ENCODE data around the gene AMIGO3.
"Not testable (repeated sequence)": the region's sequence is repeated elsewhere in the genome, so short reads cannot be mapped to it uniquely, and the experiment has no call there.

The AMIGO3 gene

GRCh38 chr3:49686769-49687423, 32.6 kb downstream of the AMIGO3 start:
- not testable (repeated sequence) for DNase-seq

- not testable (repeated sequence) for DNase-seq
Measured at GRCh38 chr3:49686346-49686745, 33.1 kb downstream of the AMIGO3 start.

GRCh38 chr3:49685846-49686245, 33.6 kb downstream of the AMIGO3 start:
- DNase-seq, result not testable (repeated sequence)

GRCh38 chr3:49685103-49685502, 34.4 kb downstream of the AMIGO3 start:
- not testable (repeated sequence) for DNase-seq

- not testable (repeated sequence) for DNase-seq
Measured at GRCh38 chr3:49684453-49684852, 35.0 kb downstream of the AMIGO3 start.

- DNase-seq, result no peak
Measured at GRCh38 chr3:49683162-49683561, 36.3 kb downstream of the AMIGO3 start.

- DNase-seq, result no peak
Measured at GRCh38 chr3:49681543-49681942, 37.9 kb downstream of the AMIGO3 start.

GRCh38 chr3:49681232-49681522, 38.3 kb downstream of the AMIGO3 start:
- no peak for DNase-seq

- DNase-seq, result no peak
Measured at GRCh38 chr3:49680493-49681231, 38.8 kb downstream of the AMIGO3 start.

- no peak for DNase-seq
Measured at GRCh38 chr3:49675912-49676311, 43.6 kb downstream of the AMIGO3 start.

GRCh38 chr3:49674497-49674983, 44.9 kb downstream of the AMIGO3 start:
- DNase-seq, result no peak

- DNase-seq, result no peak
Measured at GRCh38 chr3:49673715-49674496, 45.6 kb downstream of the AMIGO3 start, which contains the start of gene APEH. Gene APEH, plus strand, starts transcription at chr3:49674351. Its CDS starts 51 bp downstream, at chr3:49674402.

- DNase-seq, result no peak
Measured at GRCh38 chr3:49673121-49673714, 46.3 kb downstream of the AMIGO3 start.

- DNase-seq, result no peak
Measured at GRCh38 chr3:49671291-49672288, 47.9 kb downstream of the AMIGO3 start.

- DNase-seq, result no peak
Measured at GRCh38 chr3:49670940-49671290, 48.6 kb downstream of the AMIGO3 start.

- DNase-seq, result no peak
Measured at GRCh38 chr3:49669352-49669751, 50.1 kb downstream of the AMIGO3 start.

- DNase-seq, result no peak
Measured at GRCh38 chr3:49668861-49669260, 50.6 kb downstream of the AMIGO3 start.

- DNase-seq, result no peak
Measured at GRCh38 chr3:49668414-49668797, 51.1 kb downstream of the AMIGO3 start.

- DNase-seq, result no peak
Measured at GRCh38 chr3:49667701-49668413, 51.6 kb downstream of the AMIGO3 start.
